HepG2 (cell line): ENCODE data around the gene KCNT1. TPM values are rescaled to one million over a fixed set of nuclear protein-coding genes. Genes with fewer than 3 reads are reported as not detected.

Experiments
- ATAC-seq: fragments of 200-7000 bp; cut with Tn5 transposase; 3 replicates; pipeline ENCODE4 v1.9.1; 2020; ENCODE audit warnings: mild to moderate bottlenecking, moderate library complexity
- BruUV-seq: library from RNA; stranded (reverse); fragments of 400-500 nt; replicated peaks from 2 replicates; lab custom pipeline; 2021; lab: Mats Ljungman, UMichigan
- CTCF ChIA-PET: fragments of 300-600 bp; formaldehyde crosslinking; extraction: SDS; loops from one replicate; lab custom pipeline; 2021; ENCODE audit warnings: low total read pairs, inconsistent platforms, low intra/inter-chr PET ratio; lab: Yijun Ruan, JAX
- POLR2A ChIA-PET: fragments of 350-600 bp; sonication (Branson Sonifier 250); formaldehyde crosslinking; loops from one replicate; lab custom pipeline; 2020; ENCODE audit warnings: antibody characterized with exemption, inconsistent platforms; lab: Yijun Ruan, JAX
- DNase-seq: peaks from one replicate; pipeline ENCODE4 v3.0.0-alpha.2; 2015; ENCODE audit warnings: low spot score
- FAIRE-seq: peaks from 3 replicates; lab custom pipeline; 2011; peaks lifted over from hg19 to GRCh38; lab: Jason Lieb, UNC
- H2AFZ ChIP-seq: one replicate; pipeline ENCODE4 v1.6.1; 2011; ENCODE audit warnings: low read length, inconsistent platforms
- H3K27ac ChIP-seq: fragments of 300-600 bp; 3 replicates; pipeline ENCODE4 v1.8.0; 2011; ENCODE audit warnings: mixed run types, mild to moderate bottlenecking, mixed read lengths, low read length, inconsistent platforms; ENCODE audit not compliant: insufficient read depth; ENCODE audit errors: extremely low read length
- H3K27me3 ChIP-seq, 2 experiments: fragments of 200-600 bp in 1 of 2; 2 replicates in 1 of 2; 3 replicates in 1 of 2; pipeline versions ENCODE4 v1.6.0 to v1.8.0; 2011; ENCODE audit warnings: low read length in 2 of 2, mild to moderate bottlenecking in 2 of 2, moderate library complexity in 2 of 2, inconsistent platforms in 1 of 2; ENCODE audit not compliant: insufficient read depth in 2 of 2, control insufficient read depth in 1 of 2
- H3K36me3 ChIP-seq, 2 experiments: fragments of 200-600 bp in 1 of 2; replicated peaks in 1 of 2; 2 replicates in 1 of 2; 3 replicates in 1 of 2; pipeline versions ENCODE4 v1.5.1 to v1.8.0; 2011; ENCODE audit warnings: low read length in 2 of 2, inconsistent platforms in 1 of 2; ENCODE audit not compliant: insufficient read depth in 2 of 2, control insufficient read depth in 1 of 2
- H3K4me1 ChIP-seq: 2 replicates; pipeline ENCODE4 v1.5.1; 2012; ENCODE audit warnings: low read length, inconsistent platforms; ENCODE audit not compliant: insufficient read depth
- H3K4me2 ChIP-seq: 2 replicates; pipeline ENCODE4 v1.6.0; 2011; ENCODE audit warnings: low read depth, low read length, inconsistent platforms
- H3K4me3 ChIP-seq, 3 experiments: fragments of 200-600 bp in 1 of 3; sonication (generic), shearing (Covaris generic) in 1 of 3; replicated peaks in 1 of 3; 2 replicates each; pipeline ENCODE4 v1.5.1; 2011 to 2016; ENCODE audit warnings: low read length in 3 of 3, inconsistent platforms in 2 of 3, low read depth in 2 of 3, mild to moderate bottlenecking in 2 of 3, control low read depth in 1 of 3, mixed read lengths in 1 of 3; ENCODE audit not compliant: insufficient read depth in 1 of 3
- H3K79me2 ChIP-seq: one replicate; pipeline ENCODE4 v1.6.1; 2011; ENCODE audit warnings: low read length, inconsistent platforms; ENCODE audit not compliant: insufficient read depth
- H3K9ac ChIP-seq: 2 replicates; pipeline ENCODE4 v1.6.0; 2011; ENCODE audit warnings: mild to moderate bottlenecking, low read depth, low read length, inconsistent platforms; ENCODE audit not compliant: insufficient read depth
- H3K9me3 ChIP-seq: 2 replicates; pipeline ENCODE4 v1.5.1; 2012; ENCODE audit warnings: mild to moderate bottlenecking, low read length
- H4K20me1 ChIP-seq: 2 replicates; pipeline ENCODE4 v1.6.0; 2011; ENCODE audit warnings: inconsistent platforms, mild to moderate bottlenecking, low read length, moderate library complexity; ENCODE audit not compliant: insufficient read depth
- BATF2 ChIP-seq: sonication (generic); formaldehyde crosslinking; IDR thresholded peaks from 2 replicates; pipeline ENCODE4 v1.8.0; 2022; ENCODE audit warnings: mild to moderate bottlenecking, missing genetic modification reagents, moderate library complexity
- HNF1B ChIP-seq: sonication (generic); formaldehyde crosslinking; IDR thresholded peaks from 2 replicates; pipeline ENCODE4 v1.5.1; 2020; ENCODE audit warnings: mild to moderate bottlenecking, moderate library complexity, missing genetic modification reagents
- MAZ ChIP-seq, 2 experiments: sonication (generic) in 1 of 2; formaldehyde crosslinking in 1 of 2; IDR thresholded peaks; 2 replicates each; pipeline versions ENCODE4 v1.5.0 to v1.6.1; 2012 to 2020; ENCODE audit warnings: low read depth in 2 of 2, mild to moderate bottlenecking in 2 of 2, borderline replicate concordance in 1 of 2, improper control_type of control experiment in 1 of 2, low read length in 1 of 2, missing genetic modification reagents in 1 of 2, moderate library complexity in 1 of 2
- SSRP1 ChIP-seq: IDR thresholded peaks from 2 replicates; pipeline ENCODE4 v1.6.1; 2016; ENCODE audit warnings: control low read depth
- ZBTB39 ChIP-seq: sonication (generic); formaldehyde crosslinking; IDR thresholded peaks from 2 replicates; pipeline ENCODE4 v1.5.0; 2020; ENCODE audit warnings: missing genetic modification reagents
- ZNF282 ChIP-seq: fragments of 450-650 bp; IDR thresholded peaks from 2 replicates; pipeline ENCODE4 v1.6.1; 2018; ENCODE audit not compliant: partially characterized antibody
- ZNF589 ChIP-seq: sonication (generic); formaldehyde crosslinking; conservative IDR thresholded peaks from 2 replicates; pipeline ENCODE4 v1.8.0; 2022; ENCODE audit warnings: mild to moderate bottlenecking, moderate library complexity, missing genetic modification reagents
- ZNF614 ChIP-seq: IDR thresholded peaks from 2 replicates; pipeline ENCODE4 v1.6.1; 2018; ENCODE audit warnings: missing biosample characterization, missing genetic modification reagents, inconsistent platforms, borderline replicate concordance
- ZNF773 ChIP-seq: sonication (generic); formaldehyde crosslinking; IDR thresholded peaks from 2 replicates; pipeline ENCODE4 v1.4.0; 2020; ENCODE audit warnings: missing genetic modification reagents, borderline replicate concordance
- WGBS: methylation state at CpG from one replicate; pipeline ENCODE4 v1.1.6; 2017; ENCODE audit warnings: low lambda C conversion rate; 5-methylcytosine and 5-hydroxymethylcytosine counted together
- in situ Hi-C: cut with HindIII; loops from 2 replicates; pipeline ENCODE4 v1.10.0; 2017; ENCODE audit warnings: low pct_unique_long_range_greater_than_20kb; ENCODE audit not compliant: extremely low pct_ligation_motif_present
- intact Hi-C: fragments of 100-400 bp; cut with micrococcal nuclease; formaldehyde crosslinking; loops from one replicate; pipeline ENCODE4 v1.10.0; 2022; ENCODE audit not compliant: unreplicated experiment
- polyA plus RNA-seq, 8 experiments: library from polyadenylated mRNA; depleted of rRNA in 3 of 8; stranded (reverse) in 7 of 8; unstranded in 1 of 8; fragments of >200 nt; fragmentation: Illumina TruSeq in 4 of 8; extraction: Trizol in 4 of 8; gene quantifications; 2 replicates each; pipeline versions ENCODE4 v1.2.1 to v1.2.3, GENCODE V29; 2011 to 2016; ENCODE audit warnings: low read depth in 4 of 8, missing spikeins in 1 of 8, mixed read lengths in 1 of 8; ENCODE audit not compliant: insufficient read depth in 1 of 8
- total RNA-seq, 5 experiments: library from RNA; depleted of rRNA; stranded (reverse); fragments of >200 nt; fragmentation: Illumina TruSeq; extraction: Trizol; gene quantifications; 2 replicates each; pipeline ENCODE4 v1.2.3, GENCODE V29; 2016; ENCODE audit warnings: low read depth in 1 of 5
- TF ChIP-seq, protein P1 (sequence below): sonication (generic); formaldehyde crosslinking; IDR thresholded peaks from 2 replicates; pipeline ENCODE4 v1.8.1; 2022; ENCODE audit warnings: low read depth, mild to moderate bottlenecking, missing genetic modification reagents
- TF ChIP-seq, protein P2 (sequence below): sonication (generic); formaldehyde crosslinking; IDR thresholded peaks from 2 replicates; pipeline ENCODE4 v1.8.1; 2023; ENCODE audit warnings: missing genetic modification reagents, mild to moderate bottlenecking, borderline replicate concordance
- TF ChIP-seq, protein P3 (sequence below): sonication (generic); formaldehyde crosslinking; IDR thresholded peaks from 2 replicates; pipeline ENCODE4 v1.8.0; 2022; ENCODE audit warnings: missing genetic modification reagents, mild to moderate bottlenecking, inconsistent platforms, borderline replicate concordance

Gene KCNT1
- total and polyA plus RNA-seq, 2 of the 13 experiments (the other 11 are each of a cell fraction or from before 2014, with no cell fraction given): not detected

- no peak for TF ChIP-seq HNF1B (CRISPR knock-in tag)
- TF ChIP-seq, protein P1, sequence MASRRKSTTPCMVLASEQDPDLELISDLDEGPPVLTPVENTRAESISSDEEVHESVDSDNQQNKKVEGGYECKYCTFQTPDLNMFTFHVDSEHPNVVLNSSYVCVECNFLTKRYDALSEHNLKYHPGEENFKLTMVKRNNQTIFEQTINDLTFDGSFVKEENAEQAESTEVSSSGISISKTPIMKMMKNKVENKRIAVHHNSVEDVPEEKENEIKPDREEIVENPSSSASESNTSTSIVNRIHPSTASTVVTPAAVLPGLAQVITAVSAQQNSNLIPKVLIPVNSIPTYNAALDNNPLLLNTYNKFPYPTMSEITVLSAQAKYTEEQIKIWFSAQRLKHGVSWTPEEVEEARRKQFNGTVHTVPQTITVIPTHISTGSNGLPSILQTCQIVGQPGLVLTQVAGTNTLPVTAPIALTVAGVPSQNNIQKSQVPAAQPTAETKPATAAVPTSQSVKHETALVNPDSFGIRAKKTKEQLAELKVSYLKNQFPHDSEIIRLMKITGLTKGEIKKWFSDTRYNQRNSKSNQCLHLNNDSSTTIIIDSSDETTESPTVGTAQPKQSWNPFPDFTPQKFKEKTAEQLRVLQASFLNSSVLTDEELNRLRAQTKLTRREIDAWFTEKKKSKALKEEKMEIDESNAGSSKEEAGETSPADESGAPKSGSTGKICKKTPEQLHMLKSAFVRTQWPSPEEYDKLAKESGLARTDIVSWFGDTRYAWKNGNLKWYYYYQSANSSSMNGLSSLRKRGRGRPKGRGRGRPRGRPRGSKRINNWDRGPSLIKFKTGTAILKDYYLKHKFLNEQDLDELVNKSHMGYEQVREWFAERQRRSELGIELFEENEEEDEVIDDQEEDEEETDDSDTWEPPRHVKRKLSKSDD (CRISPR knock-in tag): no peak
- TF ChIP-seq MAZ (IDR thresholded peaks at IDR 0.05; ENCODE audit: borderline replicate concordance, low read depth, low read length): no peak
- TF ChIP-seq MAZ (CRISPR knock-in tag; IDR thresholded peaks at IDR 0.05; ENCODE audit: low read depth): no peak
- no peak for TF ChIP-seq ZNF589
- no peak for TF ChIP-seq ZNF773 (CRISPR knock-in tag)
These were observed 41.6 kb upstream of the KCNT1 start (continued) for GRCh38 chr9:135660407-135660806.

DNA sequence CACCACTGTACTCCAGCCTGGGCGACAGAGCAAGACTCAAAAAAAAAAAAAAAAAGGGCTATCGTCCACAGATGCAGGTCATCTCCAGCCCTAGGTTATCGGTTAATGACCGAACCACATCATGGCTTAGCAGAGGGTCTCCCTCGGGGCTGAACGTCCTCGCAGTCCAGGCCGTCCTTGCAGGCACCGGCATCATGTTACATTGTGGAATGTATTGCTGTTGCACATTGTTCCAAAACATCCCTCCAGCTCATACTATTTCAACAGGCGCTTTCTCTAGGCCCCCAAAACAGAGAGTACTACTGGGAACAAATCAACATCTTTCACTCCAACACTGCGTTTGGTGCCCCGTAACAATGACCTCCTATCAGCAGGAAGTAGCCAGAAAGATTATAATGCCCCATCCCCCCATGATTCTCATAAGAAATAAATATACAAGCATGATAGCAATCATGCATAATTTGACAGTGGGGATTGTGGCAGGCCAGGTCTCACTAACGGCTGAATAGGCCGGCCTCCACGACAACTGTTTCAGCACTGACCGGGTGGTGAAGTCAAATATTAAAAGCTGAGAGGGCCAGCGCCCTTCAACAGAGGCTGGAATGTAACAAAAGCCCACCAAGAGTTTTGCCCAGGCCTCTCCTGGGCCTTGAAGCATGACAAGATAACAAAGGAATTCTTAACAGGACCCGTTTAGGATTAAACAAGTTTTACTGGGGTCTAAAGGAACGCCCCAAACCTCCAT is 40.0 kb upstream of the KCNT1 start:
- Histone ChIP-seq H3K79me2 (no peaks in the 10 kb centered on the region), H2AFZ (no peak overlapping the region), H3K9me3 (no peaks in the 10 kb centered on the region), H3K4me2 (no peak overlapping the region), H3K36me3 (no peaks in the 10 kb centered on the region), H3K27ac (no peak overlapping the region), H3K27me3 (peaks cover 12 to 66% of the 10 kb centered on the region in 2 experiments), H4K20me1 (0 out of 2 replicates have a peak, but pooled peaks cover 2% of the 10 kb centered on the region), H3K4me1 (0 out of 2 replicates have a peak, but pooled peaks cover 5% of the 10 kb centered on the region), H3K9ac (no peak overlapping the region), H3K4me3 (no peak overlapping the region)
- in situ Hi-C loops: no loop called here
- DNase-seq: no peak
- intact Hi-C loops: no loop called here
- no TSS peak for BruUV-seq
- TF ChIP-seq, protein P2, sequence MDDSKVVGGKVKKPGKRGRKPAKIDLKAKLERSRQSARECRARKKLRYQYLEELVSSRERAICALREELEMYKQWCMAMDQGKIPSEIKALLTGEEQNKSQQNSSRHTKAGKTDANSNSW (CRISPR knock-in tag): no peak
- TF ChIP-seq, protein P3, sequence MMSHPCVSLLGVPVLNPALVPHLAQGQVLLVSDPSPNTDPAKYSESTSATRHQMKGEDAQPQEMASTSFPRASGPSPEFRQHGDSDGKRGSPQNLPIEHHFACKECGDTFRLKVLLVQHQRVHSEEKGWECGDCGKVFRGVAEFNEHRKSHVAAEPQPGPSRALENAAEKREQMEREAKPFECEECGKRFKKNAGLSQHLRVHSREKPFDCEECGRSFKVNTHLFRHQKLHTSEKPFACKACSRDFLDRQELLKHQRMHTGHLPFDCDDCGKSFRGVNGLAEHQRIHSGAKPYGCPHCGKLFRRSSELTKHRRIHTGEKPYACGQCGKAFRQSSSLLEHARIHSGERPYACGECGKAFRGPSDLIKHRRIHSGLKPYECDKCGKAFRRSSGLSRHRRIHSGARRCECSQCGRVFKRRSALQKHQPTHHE (CRISPR knock-in tag): no peak
- TF ChIP-seq BATF2 (CRISPR knock-in tag) (no peak), SSRP1 (no peak), ZBTB39 (CRISPR knock-in tag) (no peak), ZNF282 (no peak), ZNF614 (no peak)
- WGBS: 40% methylated on average over 19 of the region's 19 CpGs
- ATAC-seq: no peak
- POLR2A ChIA-PET: no interaction called here
- CTCF ChIA-PET: no interaction called here
- no peak for FAIRE-seq
